Breast epithelium (tissue), 4 donors: ENCODE measurements around the gene ARHGAP15. TPM values are rescaled to one million over a fixed set of nuclear protein-coding genes. Genes with fewer than 3 reads are reported as not detected.

ENCODE experiments used
- DNase-seq, 2 donors: peaks; one replicate each; pipeline ENCODE4 v3.0.0-alpha.2; 2019; ENCODE audit warnings: low spot score in 2 of 2
- H3K27ac ChIP-seq, 2 donors: fragments of 200-600 bp; sonication (generic) in 1 of 2; one replicate each; pipeline ENCODE4 v1.5.1; 2016 to 2019; ENCODE audit warnings: mild to moderate bottlenecking in 1 of 2
- H3K27me3 ChIP-seq, 2 donors: fragments of 200-600 bp; sonication (generic) in 1 of 2; one replicate each; pipeline versions ENCODE4 v1.5.1 to v1.6.0; 2017 to 2019; ENCODE audit warnings: control low read depth in 1 of 2, mild to moderate bottlenecking in 1 of 2
- H3K36me3 ChIP-seq: fragments of 200-600 bp; one replicate; pipeline ENCODE4 v1.5.1; 2019
- H3K4me1 ChIP-seq, 2 donors: fragments of 200-600 bp; sonication (generic); one replicate each; pipeline ENCODE4 v1.5.1; 2016 to 2019; ENCODE audit warnings: control low read depth in 1 of 2
- H3K4me3 ChIP-seq, 3 donors: fragments of 200-600 bp; sonication (generic); 1 replicate in 2 of 3; 2 replicates in 1 of 3; pipeline ENCODE4 v1.5.1; 2016 to 2019; ENCODE audit warnings: mild to moderate bottlenecking in 3 of 3, moderate library complexity in 2 of 3
- H3K9me3 ChIP-seq, 2 donors: fragments of 200-600 bp; sonication (generic) in 1 of 2; one replicate each; pipeline ENCODE4 v1.5.1; 2016 to 2019; ENCODE audit warnings: control low read depth in 1 of 2
- POLR2A ChIP-seq: fragments of 450-650 bp; IDR thresholded peaks from one replicate; pipeline ENCODE4 v1.6.1; 2016; ENCODE audit warnings: antibody characterized with exemption, mild to moderate bottlenecking, moderate library complexity
- POLR2AphosphoS5 ChIP-seq, 3 donors: sonication (generic); formaldehyde crosslinking; IDR thresholded peaks; one replicate each; pipeline ENCODE4 v1.6.1; 2017; ENCODE audit warnings: antibody characterized with exemption in 3 of 3
- intact Hi-C: fragments of 100-400 bp; cut with DNase I; formaldehyde crosslinking; loops from one replicate; pipeline ENCODE4 v1.15.1; 2023; ENCODE audit warnings: low total_unique reads
- total RNA-seq, 3 donors: library from RNA; depleted of rRNA; stranded (reverse); fragments of >200 nt; gene quantifications; one replicate each; pipeline ENCODE4 v1.1.0, GENCODE V29; 2016
- TF ChIP-seq, protein P1 (sequence below), 3 donors: fragments of 450-650 bp; IDR thresholded peaks; one replicate each; pipeline ENCODE4 v1.5.1; 2016 to 2017; ENCODE audit warnings: antibody characterized with exemption in 3 of 3, mild to moderate bottlenecking in 3 of 3, moderate library complexity in 3 of 3

Gene ARHGAP15
- total RNA-seq, 3 donors from 2014 or later, result 8.9 to 13.4 (median 10.7) TPM

DNA sequence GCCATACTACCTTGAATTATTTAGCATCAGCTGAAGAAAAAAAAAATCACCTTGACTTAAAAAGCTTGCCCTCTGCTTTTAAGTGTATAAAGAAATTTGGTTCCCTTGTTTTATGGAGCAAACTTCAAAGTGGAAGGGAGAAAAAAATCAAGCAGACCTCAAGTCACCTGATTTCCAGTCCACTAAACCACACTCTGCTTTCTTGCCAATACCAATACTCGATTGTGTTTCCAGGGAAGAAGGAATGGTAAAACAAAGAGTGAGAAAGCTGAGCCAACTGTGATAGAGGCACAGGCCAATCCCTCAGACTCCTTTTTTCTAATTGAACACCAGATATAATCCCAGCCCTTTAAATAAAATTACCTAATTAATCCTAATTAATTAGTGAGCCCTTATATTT is 587.3 kb downstream of the ARHGAP15 start:
- intact Hi-C loops, result no loop called here
- Histone ChIP-seq H3K27me3 (no peaks in the 10 kb centered on the region), H3K4me3 (no peak overlapping the region), H3K36me3 (no peaks in the 10 kb centered on the region), H3K27ac (no peak overlapping the region), H3K9me3 (no peaks in the 10 kb centered on the region), H3K4me1 (no peaks in the 10 kb centered on the region)
- TF ChIP-seq, protein P1, sequence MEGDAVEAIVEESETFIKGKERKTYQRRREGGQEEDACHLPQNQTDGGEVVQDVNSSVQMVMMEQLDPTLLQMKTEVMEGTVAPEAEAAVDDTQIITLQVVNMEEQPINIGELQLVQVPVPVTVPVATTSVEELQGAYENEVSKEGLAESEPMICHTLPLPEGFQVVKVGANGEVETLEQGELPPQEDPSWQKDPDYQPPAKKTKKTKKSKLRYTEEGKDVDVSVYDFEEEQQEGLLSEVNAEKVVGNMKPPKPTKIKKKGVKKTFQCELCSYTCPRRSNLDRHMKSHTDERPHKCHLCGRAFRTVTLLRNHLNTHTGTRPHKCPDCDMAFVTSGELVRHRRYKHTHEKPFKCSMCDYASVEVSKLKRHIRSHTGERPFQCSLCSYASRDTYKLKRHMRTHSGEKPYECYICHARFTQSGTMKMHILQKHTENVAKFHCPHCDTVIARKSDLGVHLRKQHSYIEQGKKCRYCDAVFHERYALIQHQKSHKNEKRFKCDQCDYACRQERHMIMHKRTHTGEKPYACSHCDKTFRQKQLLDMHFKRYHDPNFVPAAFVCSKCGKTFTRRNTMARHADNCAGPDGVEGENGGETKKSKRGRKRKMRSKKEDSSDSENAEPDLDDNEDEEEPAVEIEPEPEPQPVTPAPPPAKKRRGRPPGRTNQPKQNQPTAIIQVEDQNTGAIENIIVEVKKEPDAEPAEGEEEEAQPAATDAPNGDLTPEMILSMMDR (IDR thresholded peaks at IDR 0.05), result no peak
- TF ChIP-seq POLR2A, result no peak
- no peak for TF ChIP-seq POLR2AphosphoS5 (IDR thresholded peaks at IDR 0.05)
- DNase-seq, result no peak

DNA sequence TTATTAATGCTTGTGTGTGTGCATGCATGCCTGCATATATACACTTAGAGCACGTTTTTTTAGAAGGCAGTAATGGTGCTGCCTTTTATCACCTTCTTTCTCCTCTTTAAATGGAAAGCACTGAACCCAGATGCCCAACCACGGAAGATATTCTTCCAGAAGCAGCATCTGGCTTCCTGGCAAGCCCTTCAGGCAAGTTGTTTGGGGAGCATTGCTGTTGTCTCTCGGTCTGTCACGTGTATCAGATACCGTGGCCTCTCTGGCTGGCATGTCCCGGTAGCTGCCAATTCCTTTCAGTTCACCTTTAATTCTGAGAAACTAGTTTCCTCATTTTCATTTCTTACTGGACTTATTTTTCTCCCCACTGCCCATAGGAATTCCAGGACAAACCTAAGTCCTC is 587.8 kb downstream of the ARHGAP15 start:
- Histone ChIP-seq H3K4me1 (no peaks in the 10 kb centered on the region), H3K27ac (no peak overlapping the region), H3K9me3 (no peaks in the 10 kb centered on the region), H3K36me3 (no peaks in the 10 kb centered on the region), H3K27me3 (no peaks in the 10 kb centered on the region), H3K4me3 (no peak overlapping the region)
- intact Hi-C loops, result no loop called here
- TF ChIP-seq, protein P1 (IDR thresholded peaks at IDR 0.05), result no peak
- TF ChIP-seq POLR2AphosphoS5 (IDR thresholded peaks at IDR 0.05), result no peak
- TF ChIP-seq POLR2A, result no peak
- DNase-seq, result no peak

DNA sequence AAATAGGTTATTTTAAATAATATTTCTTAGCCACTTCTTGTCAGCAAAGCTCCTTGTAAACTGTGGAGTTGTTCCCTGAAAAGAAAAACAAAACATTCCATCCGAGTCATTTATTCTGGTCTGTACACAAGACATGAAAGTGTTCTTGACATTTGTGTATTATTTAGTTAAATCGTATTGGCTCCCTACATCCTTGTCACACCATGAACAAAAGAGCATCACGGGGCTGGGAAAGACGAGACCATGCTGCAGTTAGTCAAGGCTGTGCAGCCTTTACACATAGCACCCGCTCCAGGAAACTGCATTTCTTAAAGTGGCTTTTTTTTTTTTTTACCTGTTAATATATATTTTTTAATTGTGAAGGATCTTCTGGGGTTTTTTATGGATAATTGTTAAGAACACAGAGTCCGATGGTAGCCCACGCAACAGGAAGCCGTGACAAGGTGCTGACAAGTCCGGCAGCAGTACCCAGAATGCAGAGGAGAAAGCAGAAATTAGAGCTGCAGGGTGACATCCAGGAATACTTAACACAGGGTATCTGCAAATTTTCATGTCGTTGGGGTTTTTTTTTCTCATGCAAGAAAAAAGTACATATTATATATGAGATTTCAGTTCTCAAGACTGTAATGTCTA is 588.4 kb downstream of the ARHGAP15 start:
- intact Hi-C loops, result no loop called here
- TF ChIP-seq POLR2AphosphoS5 (IDR thresholded peaks at IDR 0.05) (no peak), POLR2A (no peak)
- TF ChIP-seq, protein P1 (IDR thresholded peaks at IDR 0.05), result no peak
- no peaks in the 10 kb centered on the region for H3K36me3 ChIP-seq
- H3K9me3 ChIP-seq, result no peaks in the 10 kb centered on the region
- no peaks in the 10 kb centered on the region for H3K4me1 ChIP-seq
- H3K4me3 ChIP-seq, result no peak overlapping the region
- no peaks in the 10 kb centered on the region for H3K27me3 ChIP-seq
- no peak for DNase-seq
- no peak overlapping the region for H3K27ac ChIP-seq

DNA sequence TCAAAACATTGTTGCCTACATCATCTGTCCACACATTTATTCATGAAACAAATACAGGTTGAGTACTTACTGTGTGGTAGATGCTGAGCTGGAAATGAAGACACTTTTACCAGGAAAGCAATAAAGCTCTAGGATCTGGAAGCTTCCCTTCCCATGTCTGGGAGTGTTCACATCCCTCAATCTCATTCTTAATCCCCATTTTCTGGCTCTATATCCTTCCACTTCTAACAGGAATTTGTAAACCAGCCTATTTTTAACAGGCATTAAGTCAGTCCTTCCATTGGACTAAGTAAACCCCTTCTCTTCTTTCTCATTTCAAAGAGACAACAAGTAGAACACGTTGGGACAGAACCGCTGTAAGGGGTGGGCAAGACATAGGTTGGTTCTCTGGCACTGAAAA is 589.5 kb downstream of the ARHGAP15 start:
- no peak for TF ChIP-seq POLR2AphosphoS5 (IDR thresholded peaks at IDR 0.05)
- no peak for TF ChIP-seq POLR2A
- TF ChIP-seq, protein P1 (IDR thresholded peaks at IDR 0.05), result no peak

DNA sequence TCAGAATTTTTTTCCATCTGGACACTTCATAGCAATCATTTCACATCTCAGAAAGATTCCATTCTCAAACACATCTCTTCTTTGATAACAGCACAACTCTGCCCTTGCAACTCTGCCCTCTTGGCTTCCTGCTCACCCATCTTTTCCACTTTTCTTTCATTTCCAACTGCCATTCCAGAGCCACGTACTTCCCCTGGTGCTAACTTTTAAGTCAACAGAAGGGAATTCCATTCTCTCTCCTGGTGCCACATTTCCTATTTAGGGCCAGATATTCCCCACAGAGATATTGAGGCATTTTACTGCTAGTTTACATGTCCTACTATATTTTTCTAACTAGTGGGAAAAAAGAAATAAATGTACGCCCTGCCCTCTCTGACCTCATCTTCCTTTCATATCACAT is 590.2 kb downstream of the ARHGAP15 start:
- DNase-seq, result no peak
- intact Hi-C loops, result no loop called here
- TF ChIP-seq POLR2A, result no peak
- TF ChIP-seq, protein P1 (IDR thresholded peaks at IDR 0.05), result no peak
- TF ChIP-seq POLR2AphosphoS5 (IDR thresholded peaks at IDR 0.05), result no peak
- Histone ChIP-seq H3K27ac (no peak overlapping the region), H3K4me3 (no peak overlapping the region), H3K27me3 (no peaks in the 10 kb centered on the region), H3K4me1 (no peaks in the 10 kb centered on the region), H3K36me3 (no peaks in the 10 kb centered on the region), H3K9me3 (no peaks in the 10 kb centered on the region)

More for the DNA sequence above, 589.5 kb downstream of the ARHGAP15 start:
- intact Hi-C loops, result no loop called here
- Histone ChIP-seq H3K4me3 (no peak overlapping the region), H3K36me3 (no peaks in the 10 kb centered on the region), H3K4me1 (no peaks in the 10 kb centered on the region), H3K9me3 (no peaks in the 10 kb centered on the region), H3K27ac (no peak overlapping the region), H3K27me3 (no peaks in the 10 kb centered on the region)
- DNase-seq, result no peak
